ENCODE measurements around the gene TOR4A. TPM values are rescaled to one million over a fixed set of nuclear protein-coding genes. Genes with fewer than 3 reads are reported as not detected.

TOR4A gene
- total and polyA plus RNA-seq, 2 donors (not counting 1 experiment from before 2014, with no cell fraction given): 8.3 to 15.3 TPM

DNA sequence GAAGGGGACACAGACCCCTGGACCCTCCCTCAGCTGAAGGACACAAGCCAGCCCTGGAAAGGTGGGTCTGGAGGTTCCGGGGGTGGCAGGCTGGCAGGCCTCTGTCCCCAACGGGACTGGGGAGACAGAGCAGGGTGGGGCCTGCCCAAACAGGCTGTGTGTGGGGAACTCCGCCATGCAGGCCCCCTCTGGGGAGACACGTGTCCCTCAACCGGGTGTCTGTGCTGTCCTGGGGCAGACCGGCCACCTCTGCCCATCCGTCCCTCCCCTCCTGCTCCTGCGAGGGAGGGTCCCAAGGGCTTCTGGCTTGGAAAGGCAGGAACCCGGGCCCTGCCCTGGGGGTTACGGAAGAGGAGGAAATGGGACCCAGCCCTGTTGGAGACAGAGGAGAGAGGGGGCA, 45.4 kb upstream of the TOR4A start:
- H3K27me3 Mint-ChIP-seq: peaks cover 4% of the 10 kb centered on the region
- Histone ChIP-seq H3K9me3 (ENCODE audit: control extremely low read depth in 1 of 3, control insufficient read depth in 2 of 3, insufficient read depth in 1 of 3, low read length in 2 of 3) (peaks cover 0 to 3% (median 0%) of the 10 kb centered on the region in 3 donors), H3K36me3 (replicated peaks in 1 of 2; ENCODE audit: control extremely low read depth in 1 of 2, control insufficient read depth in 1 of 2, extremely low read depth in 1 of 2, insufficient read depth in 2 of 2, low read length in 1 of 2) (no peaks in the 10 kb centered on the region), H4K20me1 (ENCODE audit: control insufficient read depth, insufficient read depth, low read length, poor library complexity, severe bottlenecking) (no peaks in the 10 kb centered on the region), H3K4me2 (replicated peaks; ENCODE audit: low read depth, low read length, poor library complexity, severe bottlenecking) (no peak overlapping the region), H3K27ac (ENCODE audit: low read length in 2 of 2) (no peak overlapping the region), H3K4me3 (ENCODE audit: control extremely low read depth in 1 of 5, extremely low read depth in 1 of 5, insufficient read depth in 1 of 5, low read depth in 2 of 5, low read length in 4 of 5) (no peak overlapping the region), H3K4me1 (ENCODE audit: control insufficient read depth in 2 of 2, insufficient read depth in 2 of 2, low read length in 2 of 2) (peaks cover 33 to 37% of the 10 kb centered on the region in 2 donors), H3K9ac (ENCODE audit: low read length) (no peak overlapping the region), H2AFZ (ENCODE audit: insufficient read depth, low read depth, low read length, poor library complexity, severe bottlenecking) (no peak overlapping the region), H3K79me2 (ENCODE audit: control insufficient read depth, insufficient read depth, low read length) (peaks cover 5% of the 10 kb centered on the region), H3K27me3 (replicated peaks in 1 of 4; ENCODE audit: control extremely low read depth in 1 of 4, control insufficient read depth in 3 of 4, insufficient read depth in 4 of 4, low read length in 3 of 4) (peaks cover 0 to 31% (median 2%) of the 10 kb centered on the region in 4 experiments)
- no peak for DNase-seq
- peaks cover 26% of the 10 kb centered on the region for H3K4me1 Mint-ChIP-seq
- H3K9me3 Mint-ChIP-seq (ENCODE audit: insufficient read depth): no peaks in the 10 kb centered on the region
- intact Hi-C loops (cut with micrococcal nuclease): no loop called here
- no peak for TF ChIP-seq EZH2 (IDR thresholded peaks at IDR 0.05; ENCODE audit: borderline replicate concordance, insufficient read depth, low read depth, low read length, poor library complexity, severe bottlenecking)
- TF ChIP-seq, protein P1, sequence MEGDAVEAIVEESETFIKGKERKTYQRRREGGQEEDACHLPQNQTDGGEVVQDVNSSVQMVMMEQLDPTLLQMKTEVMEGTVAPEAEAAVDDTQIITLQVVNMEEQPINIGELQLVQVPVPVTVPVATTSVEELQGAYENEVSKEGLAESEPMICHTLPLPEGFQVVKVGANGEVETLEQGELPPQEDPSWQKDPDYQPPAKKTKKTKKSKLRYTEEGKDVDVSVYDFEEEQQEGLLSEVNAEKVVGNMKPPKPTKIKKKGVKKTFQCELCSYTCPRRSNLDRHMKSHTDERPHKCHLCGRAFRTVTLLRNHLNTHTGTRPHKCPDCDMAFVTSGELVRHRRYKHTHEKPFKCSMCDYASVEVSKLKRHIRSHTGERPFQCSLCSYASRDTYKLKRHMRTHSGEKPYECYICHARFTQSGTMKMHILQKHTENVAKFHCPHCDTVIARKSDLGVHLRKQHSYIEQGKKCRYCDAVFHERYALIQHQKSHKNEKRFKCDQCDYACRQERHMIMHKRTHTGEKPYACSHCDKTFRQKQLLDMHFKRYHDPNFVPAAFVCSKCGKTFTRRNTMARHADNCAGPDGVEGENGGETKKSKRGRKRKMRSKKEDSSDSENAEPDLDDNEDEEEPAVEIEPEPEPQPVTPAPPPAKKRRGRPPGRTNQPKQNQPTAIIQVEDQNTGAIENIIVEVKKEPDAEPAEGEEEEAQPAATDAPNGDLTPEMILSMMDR (IDR thresholded peaks at IDR 0.05): no peak
- H3K27ac Mint-ChIP-seq: no peak overlapping the region
- ChIA-PET CTCF (no interaction called here), POLR2A (no interaction called here)
- no peak for ATAC-seq (ENCODE audit: low read depth)
- 73% methylated on average over 9 of the region's 10 CpGs for WGBS (ENCODE audit: insufficient coverage)
- no peak overlapping the region for H3K4me3 Mint-ChIP-seq

DNA sequence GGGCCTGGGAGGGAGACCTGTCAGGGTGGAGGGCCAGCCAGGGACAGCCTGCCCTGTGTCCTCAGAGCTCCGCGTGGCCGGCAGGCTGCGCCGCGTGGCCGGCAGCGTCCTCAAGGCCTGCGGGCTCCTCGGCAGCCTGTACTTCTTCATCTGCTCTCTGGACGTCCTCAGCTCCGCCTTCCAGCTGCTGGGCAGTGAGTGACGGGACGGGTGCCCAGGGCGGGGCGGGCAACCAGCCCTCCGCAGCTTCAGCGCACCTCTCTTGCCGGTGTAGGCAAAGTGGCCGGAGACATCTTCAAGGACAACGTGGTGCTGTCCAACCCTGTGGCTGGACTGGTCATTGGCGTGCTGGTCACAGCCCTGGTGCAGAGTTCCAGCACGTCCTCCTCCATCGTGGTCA, 45.0 kb upstream of the TOR4A start:
- Mint-ChIP-seq H3K9me3 (ENCODE audit: insufficient read depth) (no peaks in the 10 kb centered on the region), H3K27me3 (peaks cover 3% of the 10 kb centered on the region), H3K4me1 (peaks cover 26% of the 10 kb centered on the region), H3K4me3 (no peak overlapping the region), H3K27ac (no peak overlapping the region)
- POLR2A ChIA-PET: no interaction called here
- no peaks in the 10 kb centered on the region for H3K36me3 ChIP-seq (replicated peaks in 1 of 2; ENCODE audit: control extremely low read depth in 1 of 2, control insufficient read depth in 1 of 2, extremely low read depth in 1 of 2, insufficient read depth in 2 of 2, low read length in 1 of 2)
- H3K79me2 ChIP-seq (ENCODE audit: control insufficient read depth, insufficient read depth, low read length): peaks cover 9% of the 10 kb centered on the region
- no peak overlapping the region for H3K4me3 ChIP-seq (ENCODE audit: control extremely low read depth in 1 of 5, extremely low read depth in 1 of 5, insufficient read depth in 1 of 5, low read depth in 2 of 5, low read length in 4 of 5)
- H4K20me1 ChIP-seq (ENCODE audit: control insufficient read depth, insufficient read depth, low read length, poor library complexity, severe bottlenecking): peaks cover under 1% of the 10 kb centered on the region
- H2AFZ ChIP-seq (ENCODE audit: insufficient read depth, low read depth, low read length, poor library complexity, severe bottlenecking): no peak overlapping the region
- peaks cover 31 to 37% of the 10 kb centered on the region in 2 donors for H3K4me1 ChIP-seq (ENCODE audit: control insufficient read depth in 2 of 2, insufficient read depth in 2 of 2, low read length in 2 of 2)
- ATAC-seq (ENCODE audit: low read depth): no peak
- no peak overlapping the region for H3K27ac ChIP-seq (ENCODE audit: low read length in 2 of 2)
- peaks cover 0 to 3% (median 0%) of the 10 kb centered on the region in 3 donors for H3K9me3 ChIP-seq (ENCODE audit: control extremely low read depth in 1 of 3, control insufficient read depth in 2 of 3, insufficient read depth in 1 of 3, low read length in 2 of 3)
- WGBS (ENCODE audit: insufficient coverage): 95% methylated on average over 24 of the region's 24 CpGs
- peaks cover 0 to 30% (median 2%) of the 10 kb centered on the region in 4 experiments for H3K27me3 ChIP-seq (replicated peaks in 1 of 4; ENCODE audit: control extremely low read depth in 1 of 4, control insufficient read depth in 3 of 4, insufficient read depth in 4 of 4, low read length in 3 of 4)
- no peak overlapping the region for H3K4me2 ChIP-seq (replicated peaks; ENCODE audit: low read depth, low read length, poor library complexity, severe bottlenecking)
- no peak overlapping the region for H3K9ac ChIP-seq (ENCODE audit: low read length)
- TF ChIP-seq, protein P1 (IDR thresholded peaks at IDR 0.05): no peak
- CTCF ChIA-PET: no interaction called here
- intact Hi-C loops (cut with micrococcal nuclease): no loop called here
- DNase-seq: no peak

Data from B cell (primary cell).